ENCODE data around the gene XRCC3.

DNA sequence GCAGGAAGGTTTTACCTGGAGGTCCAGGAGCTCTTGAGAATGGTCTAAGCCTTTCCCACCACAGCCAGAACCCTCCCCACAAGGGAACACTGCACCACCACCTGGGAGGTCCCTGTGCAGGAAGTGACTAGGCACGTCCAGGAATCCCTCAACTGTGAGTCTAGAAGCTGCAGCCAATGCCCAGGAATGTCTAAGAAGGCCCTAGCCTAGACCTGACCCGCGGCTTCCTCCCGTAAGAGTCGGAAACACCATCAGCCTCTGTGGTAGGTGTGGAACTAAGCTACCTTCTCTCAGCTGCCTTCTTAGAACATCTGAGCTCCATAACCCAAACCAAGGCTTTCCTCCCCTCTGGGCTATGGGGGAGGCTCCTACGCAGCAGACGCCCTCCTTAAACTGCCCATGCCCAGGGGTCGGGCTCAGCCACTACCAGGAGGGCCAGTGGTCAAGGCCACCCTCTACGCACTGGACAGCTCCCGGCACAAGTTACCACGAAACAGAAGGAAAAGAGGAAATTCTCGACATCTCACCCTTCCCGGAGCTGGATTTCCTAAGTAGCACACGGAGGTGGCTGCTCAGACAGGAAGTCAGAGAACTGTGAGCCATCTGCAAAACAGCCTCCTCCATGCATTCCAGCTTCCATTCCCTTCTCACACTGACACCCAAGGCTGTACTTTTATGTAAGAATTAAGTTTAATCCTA, 25.9 kb upstream of the XRCC3 start:
- no peak for TF ChIP-seq JUN (IDR thresholded peaks at IDR 0.05; ENCODE audit: low read depth, low read length)
- no peak for TF ChIP-seq JUND (IDR thresholded peaks at IDR 0.05; ENCODE audit: low read length)
- TF ChIP-seq CHD2 (IDR thresholded peaks at IDR 0.05; ENCODE audit: low read length) = no peak
- no peak for TF ChIP-seq SRF (IDR thresholded peaks at IDR 0.05; ENCODE audit: low read depth, low read length)
- TF ChIP-seq, protein P1, sequence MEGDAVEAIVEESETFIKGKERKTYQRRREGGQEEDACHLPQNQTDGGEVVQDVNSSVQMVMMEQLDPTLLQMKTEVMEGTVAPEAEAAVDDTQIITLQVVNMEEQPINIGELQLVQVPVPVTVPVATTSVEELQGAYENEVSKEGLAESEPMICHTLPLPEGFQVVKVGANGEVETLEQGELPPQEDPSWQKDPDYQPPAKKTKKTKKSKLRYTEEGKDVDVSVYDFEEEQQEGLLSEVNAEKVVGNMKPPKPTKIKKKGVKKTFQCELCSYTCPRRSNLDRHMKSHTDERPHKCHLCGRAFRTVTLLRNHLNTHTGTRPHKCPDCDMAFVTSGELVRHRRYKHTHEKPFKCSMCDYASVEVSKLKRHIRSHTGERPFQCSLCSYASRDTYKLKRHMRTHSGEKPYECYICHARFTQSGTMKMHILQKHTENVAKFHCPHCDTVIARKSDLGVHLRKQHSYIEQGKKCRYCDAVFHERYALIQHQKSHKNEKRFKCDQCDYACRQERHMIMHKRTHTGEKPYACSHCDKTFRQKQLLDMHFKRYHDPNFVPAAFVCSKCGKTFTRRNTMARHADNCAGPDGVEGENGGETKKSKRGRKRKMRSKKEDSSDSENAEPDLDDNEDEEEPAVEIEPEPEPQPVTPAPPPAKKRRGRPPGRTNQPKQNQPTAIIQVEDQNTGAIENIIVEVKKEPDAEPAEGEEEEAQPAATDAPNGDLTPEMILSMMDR (IDR thresholded peaks at IDR 0.05; ENCODE audit: control extremely low read depth in 1 of 3, insufficient read depth in 1 of 3, low read depth in 1 of 3, low read length in 3 of 3) = no peak
- TF ChIP-seq PHF8 (conservative IDR thresholded peaks at IDR 0.05; ENCODE audit: low read depth, low read length) = no peak
- no peak for TF ChIP-seq POLR2AphosphoS5 (IDR thresholded peaks at IDR 0.05; ENCODE audit: low read depth, low read length)
- no peak for TF ChIP-seq MAFK (IDR thresholded peaks at IDR 0.05; ENCODE audit: low read depth, low read length)
- no peak for TF ChIP-seq POLR2A (IDR thresholded peaks at IDR 0.05; ENCODE audit: control extremely low read depth in 1 of 2, low read depth in 2 of 2, low read length in 2 of 2)
- TF ChIP-seq HDAC2 (IDR thresholded peaks at IDR 0.05; ENCODE audit: borderline replicate concordance in 1 of 2, low read depth in 2 of 2, low read length in 2 of 2) = no peak
- no peak for TF ChIP-seq RXRA (IDR thresholded peaks at IDR 0.05; ENCODE audit: insufficient read depth, low read depth, low read length)

All from H1 (cell line).